Muscle layer of duodenum (tissue), 2 donors: Measurements from ENCODE around the gene GRIK2.
"Not testable (repeated sequence)": the region's sequence is repeated elsewhere in the genome, so short reads cannot be mapped to it uniquely, and the experiment has no call there.

Experiments used
- H3K27ac ChIP-seq: one replicate; pipeline ENCODE4 v1.7.0; 2013; ENCODE audit warnings: mild to moderate bottlenecking, low read length
- H3K27me3 ChIP-seq: one replicate; pipeline ENCODE4 v1.7.0; 2013; ENCODE audit warnings: low read depth, mild to moderate bottlenecking, control low read depth, low read length
- H3K36me3 ChIP-seq, 2 donors: one replicate each; pipeline ENCODE4 v1.7.0; 2013; ENCODE audit warnings: low read length in 2 of 2, control low read depth in 1 of 2, mild to moderate bottlenecking in 1 of 2; ENCODE audit not compliant: insufficient read depth in 2 of 2, control insufficient read depth in 1 of 2
- H3K4me1 ChIP-seq, 2 donors: one replicate each; pipeline ENCODE4 v1.7.0; 2013; ENCODE audit warnings: low read length in 2 of 2, mild to moderate bottlenecking in 2 of 2, control low read depth in 1 of 2, moderate library complexity in 1 of 2; ENCODE audit not compliant: insufficient read depth in 2 of 2, control insufficient read depth in 1 of 2
- H3K4me3 ChIP-seq, 2 donors: one replicate each; pipeline ENCODE4 v1.7.0; 2013; ENCODE audit warnings: low read length in 2 of 2, low read depth in 1 of 2, mild to moderate bottlenecking in 1 of 2
- H3K9me3 ChIP-seq, 2 donors: one replicate each; pipeline ENCODE4 v1.7.0; 2013; ENCODE audit warnings: low read length in 2 of 2, control low read depth in 1 of 2, mild to moderate bottlenecking in 1 of 2; ENCODE audit not compliant: control insufficient read depth in 1 of 2
- donor health status: healthy.

Gene GRIK2

GRCh38 chr6:102028176-102028575 is 634.7 kb downstream of the GRIK2 start:
- Histone ChIP-seq H3K36me3 (no peaks in the 10 kb centered on the region), H3K27ac (no peak overlapping the region)

GRCh38 chr6:102038964-102039363 is 645.5 kb downstream of the GRIK2 start:
- Histone ChIP-seq H3K4me1 (no peaks in the 10 kb centered on the region), H3K27me3 (no peaks in the 10 kb centered on the region), H3K36me3 (no peaks in the 10 kb centered on the region), H3K9me3 (no peaks in the 10 kb centered on the region), H3K4me3 (no peak overlapping the region), H3K27ac (no peak overlapping the region)

More at GRCh38 chr6:102028176-102028575, 634.7 kb downstream of the GRIK2 start:
- no peaks in the 10 kb centered on the region for H3K4me1 ChIP-seq
- no peaks in the 10 kb centered on the region for H3K9me3 ChIP-seq
- no peaks in the 10 kb centered on the region for H3K27me3 ChIP-seq
- no peak overlapping the region for H3K4me3 ChIP-seq

GRCh38 chr6:102039441-102039840 is 645.9 kb downstream of the GRIK2 start:
- H3K4me1 ChIP-seq = no peaks in the 10 kb centered on the region
- H3K36me3 ChIP-seq = no peaks in the 10 kb centered on the region
- H3K9me3 ChIP-seq = no peaks in the 10 kb centered on the region
- no peak overlapping the region for H3K27ac ChIP-seq
- no peak overlapping the region for H3K4me3 ChIP-seq
- H3K27me3 ChIP-seq = no peaks in the 10 kb centered on the region

GRCh38 chr6:102051001-102051400 is 657.5 kb downstream of the GRIK2 start:
- Histone ChIP-seq H3K4me3 (no peak overlapping the region), H3K36me3 (no peaks in the 10 kb centered on the region), H3K27ac (no peak overlapping the region), H3K9me3 (no peaks in the 10 kb centered on the region), H3K4me1 (no peaks in the 10 kb centered on the region), H3K27me3 (no peaks in the 10 kb centered on the region)

GRCh38 chr6:102051720-102052119 is 658.2 kb downstream of the GRIK2 start:
- H3K9me3 ChIP-seq = no peaks in the 10 kb centered on the region
- H3K27ac ChIP-seq = no peak overlapping the region
- no peak overlapping the region for H3K4me3 ChIP-seq

GRCh38 chr6:102064142-102064541 is 670.6 kb downstream of the GRIK2 start:
- Histone ChIP-seq H3K36me3 (no peaks in the 10 kb centered on the region), H3K9me3 (no peaks in the 10 kb centered on the region), H3K27me3 (no peaks in the 10 kb centered on the region), H3K4me3 (no peak overlapping the region), H3K4me1 (no peaks in the 10 kb centered on the region), H3K27ac (no peak overlapping the region)

More at GRCh38 chr6:102051720-102052119, 658.2 kb downstream of the GRIK2 start:
- Histone ChIP-seq H3K4me1 (no peaks in the 10 kb centered on the region), H3K36me3 (no peaks in the 10 kb centered on the region), H3K27me3 (no peaks in the 10 kb centered on the region)

GRCh38 chr6:102066301-102066700 is 672.8 kb downstream of the GRIK2 start:
- H3K4me3 ChIP-seq = no peak overlapping the region
- H3K27ac ChIP-seq = no peak overlapping the region
- no peaks in the 10 kb centered on the region for H3K27me3 ChIP-seq
- no peaks in the 10 kb centered on the region for H3K4me1 ChIP-seq
- no peaks in the 10 kb centered on the region for H3K9me3 ChIP-seq
- H3K36me3 ChIP-seq = no peaks in the 10 kb centered on the region

- Histone ChIP-seq H3K9me3 (no peaks in the 10 kb centered on the region), H3K27ac (no peak overlapping the region), H3K27me3 (no peaks in the 10 kb centered on the region), H3K4me1 (no peaks in the 10 kb centered on the region), H3K4me3 (no peak overlapping the region), H3K36me3 (no peaks in the 10 kb centered on the region)
These were observed 674.9 kb downstream of the GRIK2 start for GRCh38 chr6:102068349-102068929.

GRCh38 chr6:102075539-102075938 is 682.0 kb downstream of the GRIK2 start:
- Histone ChIP-seq H3K27ac (no peak overlapping the region), H3K27me3 (no peaks in the 10 kb centered on the region), H3K9me3 (peaks cover 0 to 3% of the 10 kb centered on the region in 2 donors), H3K36me3 (no peaks in the 10 kb centered on the region), H3K4me1 (no peaks in the 10 kb centered on the region), H3K4me3 (no peak overlapping the region)

- H3K27me3 ChIP-seq = no peaks in the 10 kb centered on the region
- no peaks in the 10 kb centered on the region for H3K4me1 ChIP-seq
- H3K9me3 ChIP-seq = no peaks in the 10 kb centered on the region
- H3K27ac ChIP-seq = no peak overlapping the region
- no peak overlapping the region for H3K4me3 ChIP-seq
- no peaks in the 10 kb centered on the region for H3K36me3 ChIP-seq
These were observed 691.7 kb downstream of the GRIK2 start for GRCh38 chr6:102085257-102085656.

- H3K27ac ChIP-seq, H3K4me1 ChIP-seq, H3K36me3 ChIP-seq, H3K27me3 ChIP-seq, H3K9me3 ChIP-seq, H3K4me3 ChIP-seq: not testable (repeated sequence)
These were observed 694.7 kb downstream of the GRIK2 start for GRCh38 chr6:102088160-102088559.

- Histone ChIP-seq H3K27ac (no peak overlapping the region), H3K9me3 (peaks cover 0 to 9% of the 10 kb centered on the region in 2 donors), H3K36me3 (no peaks in the 10 kb centered on the region), H3K27me3 (no peaks in the 10 kb centered on the region), H3K4me1 (no peaks in the 10 kb centered on the region), H3K4me3 (no peak overlapping the region)
These were observed 720.9 kb downstream of the GRIK2 start for GRCh38 chr6:102114402-102114801.
